Stimulated activated naive CD8-positive, alpha-beta T cell treated with anti-CD3 and anti-CD28 coated beads, Interleukin-15, amount 100 ng/mL, for 72 hours (primary cell): ENCODE measurements around the gene PRICKLE4.

Experiments
- ATAC-seq: fragments of 150-1000 bp; cut with Tn5 transposase; 2 replicates; pipeline ENCODE4 v1.10.0; 2021; ENCODE audit warnings: mild to moderate bottlenecking, moderate library complexity
- DNase-seq, 2 donors: peaks; one replicate each; pipeline ENCODE4 v3.0.0; 2021 to 2022
- H3K27ac Mint-ChIP-seq, 2 donors: one replicate each; pipeline ENCODE4 v1.8.0; 2022; ENCODE audit warnings: mild to moderate bottlenecking in 2 of 2, mixed read lengths in 2 of 2, moderate library complexity in 2 of 2
- H3K27me3 Mint-ChIP-seq: one replicate; pipeline ENCODE4 v1.8.0; 2022; ENCODE audit warnings: mixed read lengths
- H3K4me1 Mint-ChIP-seq: one replicate; pipeline ENCODE4 v1.8.0; 2022; ENCODE audit warnings: mild to moderate bottlenecking, mixed read lengths
- H3K4me3 Mint-ChIP-seq, 2 donors: one replicate each; pipeline ENCODE4 v1.8.0; 2022; ENCODE audit warnings: mild to moderate bottlenecking in 2 of 2, mixed read lengths in 2 of 2, moderate library complexity in 1 of 2
- H3K9me3 Mint-ChIP-seq, 2 donors: one replicate each; pipeline ENCODE4 v1.8.0; 2022; ENCODE audit warnings: mixed read lengths in 2 of 2

Gene PRICKLE4

GRCh38 chr6:41826343-41827022 lies 45.9 kb downstream of the PRICKLE4 start:
- no peak overlapping the region for H3K27ac Mint-ChIP-seq
- DNase-seq (no peak), ATAC-seq (no peak)
- H3K27me3 Mint-ChIP-seq, result no peaks in the 10 kb centered on the region
- no peaks in the 10 kb centered on the region for H3K9me3 Mint-ChIP-seq
- H3K4me1 Mint-ChIP-seq, result no peaks in the 10 kb centered on the region
- no peak overlapping the region for H3K4me3 Mint-ChIP-seq

DNA sequence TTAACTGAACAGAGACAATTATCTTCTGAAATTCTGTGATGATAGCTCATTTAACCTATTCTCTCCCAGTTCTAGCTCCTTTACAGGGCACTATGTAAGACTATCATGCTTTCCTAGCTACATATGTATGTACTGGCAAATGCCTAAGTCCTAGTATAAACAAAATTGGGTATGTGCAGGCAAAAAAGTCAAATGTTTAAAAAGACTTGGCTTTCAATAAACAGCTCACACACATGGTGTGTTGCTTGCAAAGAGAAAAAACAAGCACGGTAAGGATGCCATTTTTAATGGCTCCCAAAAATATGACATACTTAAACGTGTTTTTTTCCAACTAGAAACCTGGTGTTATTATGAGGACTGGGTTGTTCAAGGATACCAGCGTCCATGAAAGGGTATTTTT lies 51.7 kb downstream of the PRICKLE4 start:
- Mint-ChIP-seq H3K27ac (no peak overlapping the region), H3K4me3 (no peak overlapping the region), H3K9me3 (no peaks in the 10 kb centered on the region), H3K4me1 (peaks cover 10% of the 10 kb centered on the region), H3K27me3 (no peaks in the 10 kb centered on the region)
- DNase-seq (no peak), ATAC-seq (no peak)

- no peaks in the 10 kb centered on the region for H3K9me3 Mint-ChIP-seq
- DNase-seq (no peak), ATAC-seq (no peak)
- H3K4me3 Mint-ChIP-seq, result no peak overlapping the region
- no peak overlapping the region for H3K27ac Mint-ChIP-seq
- peaks cover 10% of the 10 kb centered on the region for H3K4me1 Mint-ChIP-seq
- H3K27me3 Mint-ChIP-seq, result no peaks in the 10 kb centered on the region
Observed at GRCh38 chr6:41836022-41836659, 55.6 kb downstream of the PRICKLE4 start.

DNA sequence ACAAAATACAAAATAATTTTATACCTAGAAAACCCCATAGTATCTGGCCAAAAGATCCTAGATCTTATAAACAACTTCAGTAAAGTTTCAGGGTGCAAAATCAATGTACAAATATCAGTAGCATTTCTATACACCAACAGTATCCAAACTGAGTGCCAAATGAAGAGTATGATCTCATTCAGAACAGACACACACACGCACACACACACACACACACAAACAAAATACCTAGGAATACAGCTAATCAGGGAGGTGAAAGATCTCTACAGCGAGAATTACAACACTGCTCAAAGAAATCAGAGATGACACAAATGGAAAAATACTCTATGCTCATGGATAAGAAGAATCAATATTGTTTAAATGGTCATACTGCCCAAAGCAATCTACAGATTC lies 56.1 kb downstream of the PRICKLE4 start:
- H3K9me3 Mint-ChIP-seq, result no peaks in the 10 kb centered on the region
- DNase-seq, result no peak

More for the DNA sequence above, 56.1 kb downstream of the PRICKLE4 start:
- Mint-ChIP-seq H3K27me3 (no peaks in the 10 kb centered on the region), H3K4me3 (no peak overlapping the region), H3K27ac (no peak overlapping the region), H3K4me1 (peaks cover 10% of the 10 kb centered on the region)
- ATAC-seq, result no peak
